Mucosa of stomach (tissue), 1 donor: ENCODE data around the gene WDR31.

ENCODE experiments used
- H3K27me3 ChIP-seq: one replicate; pipeline ENCODE4 v1.7.0; 2013; ENCODE audit warnings: mild to moderate bottlenecking, low read length; ENCODE audit not compliant: control insufficient read depth, insufficient read depth
- H3K36me3 ChIP-seq: one replicate; pipeline ENCODE4 v1.7.0; 2013; ENCODE audit warnings: low read length; ENCODE audit not compliant: control insufficient read depth, insufficient read depth
- H3K4me1 ChIP-seq: one replicate; pipeline ENCODE4 v1.7.0; 2013; ENCODE audit warnings: mild to moderate bottlenecking, low read length; ENCODE audit not compliant: control insufficient read depth, insufficient read depth
- H3K4me3 ChIP-seq: one replicate; pipeline ENCODE4 v1.7.0; 2013; ENCODE audit warnings: low read length
- H3K9ac ChIP-seq: one replicate; pipeline ENCODE4 v1.7.0; 2013; ENCODE audit warnings: mild to moderate bottlenecking, low read length, moderate library complexity
- H3K9me3 ChIP-seq: one replicate; pipeline ENCODE4 v1.7.0; 2013; ENCODE audit warnings: mild to moderate bottlenecking, low read length, moderate library complexity; ENCODE audit not compliant: control insufficient read depth
- donor health status: Pancreatic carcinoma.

Gene WDR31

DNA sequence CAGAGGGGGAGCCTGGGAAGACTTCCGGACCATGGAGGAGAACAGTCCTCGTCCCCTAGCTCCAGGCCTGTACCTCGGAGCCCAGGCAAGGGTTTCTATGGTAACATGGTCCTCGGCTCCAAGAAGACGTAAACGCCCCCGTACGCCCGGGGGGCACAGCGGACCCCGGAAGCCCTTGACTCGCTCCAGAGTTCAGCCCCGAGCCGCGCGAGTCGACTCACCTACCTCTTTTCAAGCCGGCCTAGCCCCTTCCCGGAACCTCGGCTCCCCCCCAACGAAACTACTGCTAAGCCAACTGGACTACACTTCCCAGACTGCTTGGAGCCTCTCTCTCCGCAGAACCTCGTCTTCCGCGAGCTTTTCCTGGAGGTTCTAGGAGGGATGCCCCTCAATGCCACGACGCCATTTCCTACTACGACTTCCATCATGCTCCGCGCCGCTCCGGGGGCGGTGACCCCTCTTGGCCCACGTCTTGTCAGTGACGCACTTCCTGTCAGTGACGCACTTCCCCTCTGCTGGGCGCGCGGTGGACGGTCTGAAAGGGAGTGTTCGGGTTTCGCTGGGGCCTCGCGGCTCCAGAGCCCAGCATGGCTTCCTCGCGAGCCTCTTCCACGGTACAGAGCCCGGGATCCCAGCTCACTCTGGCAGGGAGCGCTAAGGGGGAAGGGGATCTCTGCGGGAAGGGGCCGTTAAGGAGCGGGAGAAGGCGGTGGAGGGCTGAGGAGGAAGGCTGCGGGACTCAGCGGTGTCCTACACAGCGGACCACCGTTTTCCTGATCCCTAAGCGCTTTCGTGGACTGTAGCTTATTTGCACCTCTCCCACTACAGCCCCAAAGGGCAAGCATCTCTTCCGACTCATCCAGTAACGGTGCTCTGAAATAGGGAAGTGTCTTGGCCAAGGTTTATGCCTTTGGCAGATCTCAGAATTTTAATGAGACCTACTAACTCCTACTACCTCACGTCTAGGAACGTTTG lies 64.6 kb downstream of the WDR31 start, which contains the start of the genes CDC26 and PRPF4:
TSS of gene CDC26 (minus strand) at position 416 of the 975 bp plus-strand sequence. CDS start 3,065 bp downstream, outside the sequence.
TSS of gene PRPF4 (plus strand) at position 502 of the 975 bp plus-strand sequence. CDS start at position 588, 86 bp downstream.
- Histone ChIP-seq H3K9ac (peak within 1 kb of the TSS; percentile 91), H3K27me3 (no peaks in the 10 kb centered on the region), H3K9me3 (no peaks in the 10 kb centered on the region), H3K4me3 (peak within 1 kb of the TSS; percentile 95), H3K4me1 (peaks cover 7% of the 10 kb centered on the region), H3K36me3 (no peaks in the 10 kb centered on the region)

DNA sequence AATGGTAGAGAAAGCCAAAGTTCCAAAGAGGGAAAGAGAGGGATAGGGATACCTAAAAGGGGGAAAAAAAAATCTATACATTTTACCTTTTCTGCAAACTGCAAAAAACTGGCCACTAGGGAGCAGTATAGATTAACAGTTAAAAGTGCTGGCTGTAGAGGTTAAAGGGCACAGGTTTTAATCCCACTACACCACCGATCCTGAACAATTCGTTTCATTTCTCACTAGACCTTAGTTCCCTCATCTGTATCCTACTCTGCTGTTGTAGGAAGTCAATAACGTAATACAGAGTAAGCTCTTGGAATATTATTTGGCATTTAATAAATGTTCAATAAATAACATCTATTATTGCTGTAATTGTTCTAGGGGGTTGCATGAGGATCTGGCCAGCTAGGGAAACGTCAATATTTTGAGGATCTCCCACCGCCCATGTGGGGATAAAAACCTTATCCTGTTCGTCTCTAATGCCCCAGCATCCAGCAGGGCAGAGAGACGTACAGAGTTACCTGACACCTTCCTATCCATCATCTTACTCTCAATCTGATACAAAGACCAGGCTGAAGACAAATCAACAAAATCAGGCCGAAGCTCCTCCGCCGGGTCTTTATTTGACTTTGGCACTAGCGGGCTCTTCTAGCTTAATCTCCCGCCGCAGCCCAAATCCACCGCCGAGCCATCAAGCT lies 65.5 kb downstream of the WDR31 start:
- Histone ChIP-seq H3K4me1 (peaks cover 7% of the 10 kb centered on the region), H3K9ac (peak overlapping the region; percentile 91), H3K27me3 (no peaks in the 10 kb centered on the region), H3K4me3 (peak overlapping the region; percentile 95), H3K9me3 (no peaks in the 10 kb centered on the region), H3K36me3 (peaks cover 3% of the 10 kb centered on the region)

DNA sequence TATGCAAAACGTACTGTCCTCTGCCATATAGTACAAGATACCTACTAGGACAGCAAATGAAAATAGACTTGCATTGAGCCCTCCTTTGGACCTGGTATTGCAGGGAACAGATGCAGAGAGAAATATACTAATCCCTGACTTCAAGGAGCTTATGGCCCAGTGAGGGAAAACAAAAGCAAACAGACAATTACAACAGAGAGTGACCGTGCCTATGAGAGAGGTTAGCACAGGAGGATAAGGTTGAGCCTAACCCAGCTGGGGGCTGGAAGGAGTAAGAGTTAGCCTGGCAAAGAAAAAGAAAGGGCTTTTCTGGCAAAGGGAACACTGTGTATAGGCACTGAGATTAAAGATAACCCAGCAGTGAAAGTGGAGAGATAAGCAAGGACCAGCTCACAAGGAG lies 70.2 kb downstream of the WDR31 start:
- Histone ChIP-seq H3K36me3 (peaks cover 3% of the 10 kb centered on the region), H3K4me1 (no peaks in the 10 kb centered on the region), H3K9ac (no peak overlapping the region), H3K9me3 (no peaks in the 10 kb centered on the region), H3K4me3 (no peak overlapping the region), H3K27me3 (no peaks in the 10 kb centered on the region)

DNA sequence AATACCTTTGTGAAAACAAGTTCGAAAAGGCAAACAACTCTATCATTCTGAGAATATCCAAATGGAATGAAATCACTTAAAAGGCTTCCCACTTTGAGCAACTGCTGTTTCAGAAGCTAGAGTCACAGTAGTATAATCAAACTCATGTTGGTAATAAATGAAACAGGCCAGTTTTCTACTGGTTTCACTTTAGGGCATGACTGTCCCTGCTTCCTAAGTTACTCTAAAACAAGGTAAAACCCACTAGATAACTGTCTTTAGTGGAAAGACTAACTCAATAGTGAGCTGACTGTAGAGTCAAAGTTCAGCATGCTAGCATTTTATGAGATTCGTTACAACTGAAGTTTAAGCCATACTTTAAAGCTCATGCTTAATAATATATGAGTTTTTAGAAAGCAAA lies 70.7 kb downstream of the WDR31 start:
- Histone ChIP-seq H3K36me3 (peaks cover 3% of the 10 kb centered on the region), H3K9ac (no peak overlapping the region), H3K27me3 (no peaks in the 10 kb centered on the region), H3K4me3 (no peak overlapping the region), H3K4me1 (no peaks in the 10 kb centered on the region), H3K9me3 (no peaks in the 10 kb centered on the region)

DNA sequence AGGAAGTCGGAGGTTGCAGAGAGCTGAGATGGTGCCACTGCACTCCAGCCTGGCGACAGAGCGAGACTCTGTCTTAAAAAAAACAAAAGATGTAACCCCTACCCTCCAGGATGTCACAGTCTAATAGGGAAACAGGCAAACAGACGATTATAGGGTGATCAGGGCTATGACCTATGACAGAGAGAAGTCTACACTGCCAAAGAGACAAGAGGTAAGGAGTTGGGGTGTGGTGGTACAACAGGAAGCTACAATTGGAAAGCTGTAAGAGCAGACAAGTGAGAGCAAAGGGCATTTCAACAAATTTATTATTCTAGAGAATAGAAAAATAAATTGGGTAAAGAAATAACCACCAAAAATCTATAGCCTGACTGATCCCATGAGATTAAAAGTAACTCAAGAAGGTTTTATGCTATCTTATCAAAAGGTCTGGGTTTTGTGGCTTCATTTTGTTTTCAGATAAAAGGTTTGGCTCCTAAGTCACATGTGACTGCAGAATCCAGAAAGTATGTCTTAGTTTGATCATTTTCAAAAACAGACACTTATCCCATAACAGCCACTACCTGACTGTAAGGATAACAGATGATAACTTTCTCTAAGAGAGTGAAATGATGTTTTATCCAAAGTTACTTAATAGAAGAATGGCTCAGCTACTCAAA lies 72.0 kb downstream of the WDR31 start:
- Histone ChIP-seq H3K27me3 (no peaks in the 10 kb centered on the region), H3K4me1 (no peaks in the 10 kb centered on the region), H3K4me3 (no peak overlapping the region), H3K9ac (no peak overlapping the region), H3K9me3 (no peaks in the 10 kb centered on the region), H3K36me3 (peaks cover 3% of the 10 kb centered on the region)

DNA sequence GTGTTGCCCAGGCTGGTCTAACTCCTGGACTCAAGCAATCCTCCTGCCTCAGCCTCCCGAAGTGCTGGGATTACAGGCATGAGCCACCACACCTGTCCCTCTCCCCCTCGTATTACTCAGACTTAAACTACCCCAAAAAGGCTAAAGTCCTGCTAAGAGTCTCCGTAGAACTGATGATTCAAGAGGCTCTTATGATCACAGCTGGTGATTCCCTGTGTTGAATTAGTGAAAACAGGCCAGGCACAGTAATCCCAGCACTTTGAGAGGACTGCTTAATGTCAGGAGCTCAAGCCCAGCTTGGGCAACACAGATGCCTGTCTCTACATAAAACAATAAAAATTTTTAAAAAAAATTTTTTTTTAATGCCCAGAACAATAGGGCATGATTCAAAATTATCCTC lies 73.9 kb downstream of the WDR31 start:
- Histone ChIP-seq H3K36me3 (peaks cover 3% of the 10 kb centered on the region), H3K9ac (no peak overlapping the region), H3K27me3 (no peaks in the 10 kb centered on the region), H3K4me3 (no peak overlapping the region), H3K4me1 (no peaks in the 10 kb centered on the region), H3K9me3 (no peaks in the 10 kb centered on the region)
